Pancreas (tissue), 10 donors: ENCODE data around the gene SNAP25. TPM values are rescaled to one million over a fixed set of nuclear protein-coding genes. Genes with fewer than 3 reads are reported as not detected.
A peak's percentile ranks its signal among the peaks of the same experiment; 100 is the strongest.

Experiments
- ATAC-seq, 4 donors: fragments of 200-7000 bp; cut with Tn5 transposase; one replicate each; pipeline versions ENCODE4 v1.8.0 to v1.9.1; 2020; ENCODE audit warnings: mild to moderate bottlenecking in 4 of 4, moderate library complexity in 4 of 4
- DNase-seq, 6 donors: peaks; one replicate each; pipeline ENCODE4 v3.0.0-alpha.2; 2020
- FAIRE-seq: peaks from 2 replicates; lab custom pipeline; 2012; peaks lifted over from hg19 to GRCh38; lab: Jason Lieb, UNC
- H3K27ac ChIP-seq, 4 donors: fragments of 200-600 bp; sonication (generic); 1 replicate in 3 of 4; 2 replicates in 1 of 4; pipeline versions ENCODE4 v1.5.0 to v1.8.0; 2020
- H3K27me3 ChIP-seq, 4 donors: fragments of 200-600 bp; one replicate each; pipeline ENCODE4 v1.8.0; 2021
- H3K36me3 ChIP-seq, 3 donors: fragments of 200-600 bp; sonication (generic) in 1 of 3; one replicate each; pipeline versions ENCODE4 v1.5.0 to v1.8.0; 2020 to 2021
- H3K4me1 ChIP-seq, 3 donors: fragments of 200-600 bp; one replicate each; pipeline ENCODE4 v1.8.0; 2021
- H3K4me3 ChIP-seq, 4 donors: fragments of 200-600 bp; sonication (generic) in 2 of 4; one replicate each; pipeline versions ENCODE4 v1.5.0 to v1.8.0; 2020 to 2021
- H3K9me3 ChIP-seq, 4 donors: fragments of 200-600 bp; one replicate each; pipeline ENCODE4 v1.8.0; 2021
- CTCF ChIP-seq, 4 donors: fragments of 200-600 bp; sonication (generic) in 3 of 4; IDR thresholded peaks; one replicate each; pipeline versions ENCODE4 v1.5.0 to v1.8.0; 2021; ENCODE audit warnings: antibody characterized with exemption in 4 of 4
- WGBS, 2 donors: extraction: QIAGEN DNeasy Blood & Tissue Kit; methylation state at CpG; one replicate each; pipeline ENCODE4 v1.1.7; 2013; 5-methylcytosine and 5-hydroxymethylcytosine counted together
- intact Hi-C, 3 donors: fragments of 100-400 bp; cut with DNase I; formaldehyde crosslinking; loops; one replicate each; pipeline versions ENCODE4 v1.11.1 to v1.14.2; 2022
- polyA plus RNA-seq, 2 donors: library from polyadenylated mRNA; stranded (reverse); fragments of 200-250 nt; gene quantifications; one replicate each; pipeline ENCODE4 v1.2.3, GENCODE V29; 2013
- total RNA-seq, 6 donors: library from RNA; stranded (reverse); fragmentation: NEBNext Ultra II Directional in 4 of 6; extraction: Animal tissue kit (Norgen Biotek cat#: 25700) in 4 of 6; gene quantifications; one replicate each; pipeline versions ENCODE4 v1.2.1 to v1.2.4, GENCODE V29; 2021 to 2023
- donor health status: healthy with polysubstance abuse.
- donor health status: DM: no; HTN: no; CAD: no; lungs with moderate emphysema.
- donor health status: DM: no; HTN: no; CAD: no.
- donor health status: control.
- donor health status: control.
- donor health status: Bipolar disorder and iron deficiency.
- donor health status: DM: yes; HTN: yes; CAD: no.
- donor health status: DM: no; HTN: no; CAD: no.
- donor health status: DM: no; HTN: no; CAD: no.
- donor health status: DM: yes; HTN: yes; CAD: no.

SNAP25 gene
- total and polyA plus RNA-seq, 8 donors: 0.95 to 50.3 (median 4.5) TPM

DNA sequence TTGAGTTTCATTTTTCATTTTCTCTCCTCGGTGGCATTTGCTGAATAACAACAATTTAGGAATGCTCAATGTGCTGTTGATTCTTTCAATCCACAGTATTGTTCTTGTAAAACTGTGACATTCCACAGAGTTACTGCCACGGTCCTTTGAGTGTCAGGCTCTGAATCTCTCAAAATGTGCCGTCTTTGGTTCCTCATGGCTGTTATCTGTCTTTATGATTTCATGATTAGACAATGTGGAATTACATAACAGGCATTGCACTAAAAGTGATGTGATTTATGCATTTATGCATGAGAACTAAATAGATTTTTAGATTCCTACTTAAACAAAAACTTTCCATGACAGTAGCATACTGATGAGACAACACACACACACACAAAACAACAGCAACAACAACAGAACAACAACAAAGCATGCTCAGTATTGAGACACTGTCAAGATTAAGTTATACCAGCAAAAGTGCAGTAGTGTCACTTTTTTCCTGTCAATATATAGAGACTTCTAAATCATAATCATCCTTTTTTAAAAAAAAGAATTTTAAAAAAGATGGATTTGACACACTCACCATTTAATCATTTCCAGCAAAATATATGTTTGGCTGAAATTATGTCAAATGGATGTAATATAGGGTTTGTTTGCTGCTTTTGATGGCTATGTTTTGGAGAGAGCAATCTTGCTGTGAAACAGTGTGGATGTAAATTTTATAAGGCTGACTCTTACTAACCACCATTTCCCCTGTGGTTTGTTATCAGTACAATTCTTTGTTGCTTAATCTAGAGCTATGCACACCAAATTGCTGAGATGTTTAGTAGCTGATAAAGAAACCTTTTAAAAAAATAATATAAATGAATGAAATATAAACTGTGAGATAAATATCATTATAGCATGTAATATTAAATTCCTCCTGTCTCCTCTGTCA lies 88.1 kb downstream of the SNAP25 start:
- H3K4me1 ChIP-seq: no peaks in the 10 kb centered on the region
- intact Hi-C loops: no loop called here
- peak in 1 of 4 donors; percentile 31 for ATAC-seq
- no peaks in the 10 kb centered on the region for H3K9me3 ChIP-seq
- H3K27me3 ChIP-seq: no peaks in the 10 kb centered on the region
- no peak for FAIRE-seq
- 32 to 35% methylated on average over 3 of the region's 3 CpGs for WGBS, 2 donors
- H3K36me3 ChIP-seq: no peaks in the 10 kb centered on the region
- no peak for TF ChIP-seq CTCF (IDR thresholded peaks at IDR 0.05)
- H3K4me3 ChIP-seq: no peak overlapping the region
- DNase-seq: no peak
- H3K27ac ChIP-seq: no peak overlapping the region

- no peak overlapping the region for H3K4me3 ChIP-seq
- no peak for TF ChIP-seq CTCF (IDR thresholded peaks at IDR 0.05)
- intact Hi-C loops: no loop called here
- no peaks in the 10 kb centered on the region for H3K9me3 ChIP-seq
- WGBS, 2 donors: 45 to 48% methylated on average over 3 of the region's 3 CpGs
- ATAC-seq (no peak), DNase-seq (no peak), FAIRE-seq (no peak)
- H3K27ac ChIP-seq: no peak overlapping the region
- H3K27me3 ChIP-seq: no peaks in the 10 kb centered on the region
- H3K4me1 ChIP-seq: no peaks in the 10 kb centered on the region
- no peaks in the 10 kb centered on the region for H3K36me3 ChIP-seq
Observed at GRCh38 chr20:10307359-10307735, 88.7 kb downstream of the SNAP25 start.

DNA sequence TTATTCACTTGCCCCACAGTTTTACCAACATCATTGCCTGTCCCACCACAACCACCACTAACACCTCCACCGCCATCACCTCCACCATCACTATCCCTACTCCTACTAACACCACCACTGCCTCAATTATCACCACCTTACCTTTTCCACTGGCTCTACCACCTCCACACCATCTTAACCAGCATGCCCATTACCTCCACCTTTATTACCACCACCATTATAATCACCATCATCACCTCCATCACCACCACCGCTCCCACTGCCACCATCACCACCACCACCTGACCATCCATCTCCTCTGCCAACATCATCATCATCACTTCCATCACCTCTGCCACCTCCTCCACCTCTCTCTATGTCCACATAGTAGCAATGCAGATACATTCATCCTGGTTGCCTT lies 90.0 kb downstream of the SNAP25 start:
- Histone ChIP-seq H3K9me3 (no peaks in the 10 kb centered on the region), H3K27me3 (no peaks in the 10 kb centered on the region), H3K4me1 (no peaks in the 10 kb centered on the region), H3K4me3 (no peak overlapping the region), H3K36me3 (no peaks in the 10 kb centered on the region), H3K27ac (no peak overlapping the region)
- intact Hi-C loops: no loop called here
- no peak for DNase-seq
- TF ChIP-seq CTCF (IDR thresholded peaks at IDR 0.05): no peak
- ATAC-seq: no peak
- WGBS, 2 donors: 90 to 98% methylated on average over 2 of the region's 2 CpGs
- FAIRE-seq: no peak

DNA sequence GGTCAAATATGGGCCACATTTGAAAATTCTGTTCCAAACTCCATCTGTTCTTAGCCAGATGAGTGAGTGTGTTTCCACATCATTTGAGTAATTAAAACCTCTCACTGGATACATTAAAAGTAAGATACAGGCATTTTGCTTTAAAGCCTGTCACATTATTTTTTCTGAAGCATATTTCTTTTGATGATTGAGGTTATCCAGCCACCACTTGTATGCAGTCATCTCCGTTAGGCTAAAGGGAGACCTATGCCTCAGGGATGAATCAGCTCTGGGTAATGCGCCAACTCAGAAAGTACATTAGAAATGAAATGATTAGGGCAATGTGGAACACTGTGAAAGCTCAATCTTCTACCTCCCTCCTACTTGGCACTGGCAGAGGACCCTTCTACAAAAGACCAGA lies 90.7 kb downstream of the SNAP25 start:
- intact Hi-C loops: no loop called here
- no peak for TF ChIP-seq CTCF (IDR thresholded peaks at IDR 0.05)
- peak in 2 of 4 donors; percentile 24 to 44 for ATAC-seq
- H3K4me3 ChIP-seq: no peak overlapping the region
- no peak for FAIRE-seq
- no peaks in the 10 kb centered on the region for H3K27me3 ChIP-seq
- no peaks in the 10 kb centered on the region for H3K36me3 ChIP-seq
- no peaks in the 10 kb centered on the region for H3K9me3 ChIP-seq
- no peaks in the 10 kb centered on the region for H3K4me1 ChIP-seq
- DNase-seq: no peak
- no peak overlapping the region for H3K27ac ChIP-seq
- WGBS, 2 donors: 77 to 93% methylated on average over 2 of the region's 2 CpGs

DNA sequence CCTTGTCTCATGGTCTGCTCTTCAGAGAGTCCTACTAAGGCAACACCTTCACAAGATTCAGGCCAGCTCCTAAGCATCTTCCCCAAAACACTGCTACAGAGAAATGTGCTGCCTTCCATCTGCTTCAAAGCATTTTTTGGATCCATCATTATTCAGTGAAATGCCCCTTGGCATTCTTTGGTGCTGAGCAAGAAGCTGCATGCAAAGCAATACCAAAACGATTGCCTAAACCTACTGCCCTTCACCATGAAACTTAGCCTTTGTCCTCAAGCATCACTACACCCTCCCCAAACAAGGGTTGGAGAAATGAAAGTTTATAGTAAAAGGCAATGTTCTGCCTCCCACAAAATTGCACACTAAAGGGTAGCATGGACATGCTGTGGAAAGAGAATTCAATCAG lies 93.5 kb downstream of the SNAP25 start:
- ATAC-seq (no peak), FAIRE-seq (no peak), DNase-seq (no peak)
- 32 to 62% methylated on average over 1 of the region's 1 CpG for WGBS, 2 donors
- Histone ChIP-seq H3K4me3 (no peak overlapping the region), H3K27me3 (no peaks in the 10 kb centered on the region), H3K36me3 (no peaks in the 10 kb centered on the region), H3K9me3 (no peaks in the 10 kb centered on the region), H3K27ac (no peak overlapping the region), H3K4me1 (no peaks in the 10 kb centered on the region)
- intact Hi-C loops: no loop called here
- TF ChIP-seq CTCF (IDR thresholded peaks at IDR 0.05): no peak
